Measurements from ENCODE around the gene LRMDA. TPM values are rescaled to one million over a fixed set of nuclear protein-coding genes. Genes with fewer than 3 reads are reported as not detected.
A peak's percentile ranks its signal among the peaks of the same experiment; 100 is the strongest.

Gene LRMDA
- total and polyA plus RNA-seq, 7 donors: 1.0 to 5.7 (median 2.5) TPM

DNA sequence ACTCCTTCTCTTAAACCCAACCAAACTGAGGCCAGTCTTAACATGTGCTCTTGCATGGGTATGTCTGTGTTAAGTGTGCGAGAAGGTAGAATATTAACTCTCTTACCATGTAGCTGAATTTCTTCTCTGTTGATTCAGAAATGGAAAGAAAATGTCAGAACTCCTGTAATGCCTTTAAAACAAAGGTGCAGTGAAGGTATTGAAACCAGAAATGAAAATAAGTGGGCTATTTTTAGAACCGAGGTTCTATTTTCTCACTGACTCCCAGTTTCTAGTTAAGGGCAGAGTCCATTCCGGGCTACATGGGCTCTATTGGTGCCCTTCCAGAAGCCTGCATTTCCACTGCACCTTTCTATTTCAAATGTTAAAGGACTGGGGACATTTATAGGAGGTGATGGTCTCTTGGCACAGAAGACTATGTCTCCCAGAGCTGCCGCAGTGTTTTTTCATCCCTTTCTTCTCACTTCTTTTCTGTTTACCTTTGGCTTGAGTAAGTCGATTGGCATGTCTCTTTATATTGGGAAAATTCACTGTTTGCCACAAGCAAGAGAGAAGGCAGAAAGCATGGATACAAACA lies 174.9 kb downstream of the LRMDA start:
- H3K36me3 ChIP-seq (ENCODE audit: insufficient read depth in 1 of 2, low read depth in 1 of 2): no peaks in the 10 kb centered on the region
- TF ChIP-seq CTCF (IDR thresholded peaks at IDR 0.05): no peak
- no peaks in the 10 kb centered on the region for H3K9me3 ChIP-seq
- H3K27ac ChIP-seq: no peak overlapping the region
- no peak overlapping the region for H3K4me3 ChIP-seq
- ATAC-seq (no peak), DNase-seq (no peak)
- intact Hi-C loops (cut with DNase I): no loop called here
- 66 to 83% (median 66%) methylated on average over 5 of the region's 5 CpGs for WGBS, 3 donors
- no peaks in the 10 kb centered on the region for H3K27me3 ChIP-seq (ENCODE audit: insufficient read depth in 3 of 3, low read length in 2 of 3)
- H3K4me1 ChIP-seq: no peaks in the 10 kb centered on the region

GRCh38 chr10:75607576-75607975 lies 176.2 kb downstream of the LRMDA start:
- H3K27me3 ChIP-seq (ENCODE audit: insufficient read depth in 3 of 3, low read length in 2 of 3): no peaks in the 10 kb centered on the region
- H3K36me3 ChIP-seq (ENCODE audit: insufficient read depth in 1 of 2, low read depth in 1 of 2): no peaks in the 10 kb centered on the region
- no peak for TF ChIP-seq CTCF (IDR thresholded peaks at IDR 0.05)
- ATAC-seq (no peak), DNase-seq (no peak)
- H3K27ac ChIP-seq: no peak overlapping the region
- intact Hi-C loops (cut with DNase I): no loop called here
- no peak overlapping the region for H3K4me3 ChIP-seq
- H3K4me1 ChIP-seq: no peaks in the 10 kb centered on the region
- H3K9me3 ChIP-seq: no peaks in the 10 kb centered on the region

GRCh38 chr10:75610183-75610582 lies 178.8 kb downstream of the LRMDA start:
- intact Hi-C loops (cut with DNase I): no loop called here

DNA sequence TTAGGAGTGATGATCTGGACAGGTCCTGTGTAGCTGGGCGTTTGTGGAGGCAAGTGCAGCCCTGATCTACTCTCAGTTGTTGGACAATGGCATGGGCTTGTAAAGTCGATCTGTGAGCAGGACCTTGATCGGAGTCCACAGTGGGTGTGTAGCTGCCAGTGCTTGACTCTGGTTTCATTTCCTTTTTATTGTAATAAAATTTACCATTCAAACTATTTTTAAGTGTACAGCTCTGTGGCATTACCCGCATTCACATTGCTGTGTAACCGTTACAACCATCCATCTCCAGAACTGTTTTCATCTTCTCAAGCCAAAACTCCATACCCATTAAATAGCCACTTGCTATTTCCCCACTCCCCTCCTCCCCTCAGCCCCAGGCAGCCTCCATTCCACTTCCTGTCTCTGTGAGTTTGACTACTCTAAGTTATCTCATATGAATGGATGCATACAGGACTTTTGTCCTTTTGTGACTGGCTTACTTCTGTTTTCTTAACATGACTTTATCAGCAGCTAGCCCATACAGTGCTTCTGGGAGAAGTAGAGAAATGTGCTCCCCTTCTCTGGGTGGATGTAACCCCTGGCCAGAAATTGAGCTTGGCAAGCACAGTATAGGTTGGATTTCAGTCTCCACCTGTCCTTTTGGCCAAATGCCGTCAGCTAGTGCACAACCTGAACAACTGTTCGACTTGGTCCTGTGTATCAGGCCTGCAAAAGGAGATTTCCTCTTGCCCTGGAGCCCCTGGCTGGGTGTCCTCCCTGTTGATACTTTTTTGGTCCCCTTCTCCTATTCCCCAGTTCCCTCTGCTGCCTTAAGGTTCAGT lies 180.0 kb downstream of the LRMDA start:
- intact Hi-C loops (cut with DNase I): no loop called here
- H3K27ac ChIP-seq: no peak overlapping the region
- DNase-seq: no peak
- no peaks in the 10 kb centered on the region for H3K9me3 ChIP-seq
- H3K27me3 ChIP-seq (ENCODE audit: insufficient read depth in 3 of 3, low read length in 2 of 3): peaks cover 0 to 4% (median 0%) of the 10 kb centered on the region in 3 donors
- WGBS, 3 donors: 61 to 76% (median 61%) methylated on average over 7 of the region's 7 CpGs
- no peak for TF ChIP-seq CTCF (IDR thresholded peaks at IDR 0.05)
- ATAC-seq: peak in 1 of 4 donors; percentile 49
- no peak overlapping the region for H3K4me3 ChIP-seq
- H3K4me1 ChIP-seq: no peaks in the 10 kb centered on the region
- no peaks in the 10 kb centered on the region for H3K36me3 ChIP-seq (ENCODE audit: insufficient read depth in 1 of 2, low read depth in 1 of 2)

More at GRCh38 chr10:75610183-75610582, 178.8 kb downstream of the LRMDA start:
- DNase-seq (no peak), ATAC-seq (no peak)
- 0 to 41% (median 38%) methylated on average over 1 of the region's 1 CpG for WGBS, 3 donors
- Histone ChIP-seq H3K36me3 (ENCODE audit: insufficient read depth in 1 of 2, low read depth in 1 of 2) (no peaks in the 10 kb centered on the region), H3K4me3 (no peak overlapping the region), H3K27me3 (ENCODE audit: insufficient read depth in 3 of 3, low read length in 2 of 3) (peaks cover 0 to 4% (median 0%) of the 10 kb centered on the region in 3 donors), H3K9me3 (no peaks in the 10 kb centered on the region), H3K4me1 (no peaks in the 10 kb centered on the region), H3K27ac (no peak overlapping the region)
- TF ChIP-seq CTCF (IDR thresholded peaks at IDR 0.05): no peak
